ENCODE results near the gene PIH1D2. TPM values are rescaled to one million over a fixed set of nuclear protein-coding genes. Genes with fewer than 3 reads are reported as not detected.

Gene PIH1D2
- total and polyA plus RNA-seq, 9 of the 15 experiments (the other 6 are each of a cell fraction or from before 2014, with no cell fraction given), result 1.5 to 5.4 (median 3.0) TPM

- TF ChIP-seq ZBTB11 (CRISPR knock-in tag; IDR thresholded peaks at IDR 0.05), result peak; percentile 98 to 99 (median 99)
- no peak for TF ChIP-seq HNRNPL (IDR thresholded peaks at IDR 0.05; ENCODE audit: low read depth, low read length)
- TF ChIP-seq NFE2L1 (tag; IDR thresholded peaks at IDR 0.05; ENCODE audit: borderline replicate concordance, low read depth), result no peak
- TF ChIP-seq USF1 (CRISPR knock-in tag; IDR thresholded peaks at IDR 0.05), result 0 out of 2 replicates have a peak, but pooled peaks have one; percentile 40
- TF ChIP-seq KDM5B (IDR thresholded peaks at IDR 0.05; ENCODE audit: insufficient replicate concordance, low read depth, low read length), result peak; percentile 84
- peak; percentile 35; the same call in 1 of the 2 replicates for TF ChIP-seq NCOR1 (IDR thresholded peaks at IDR 0.05)
- peak; percentile 7; the same call in 1 of the 2 replicates for TF ChIP-seq ZNF583 (CRISPR knock-in tag; IDR thresholded peaks at IDR 0.05)
- TF ChIP-seq UBTF (IDR thresholded peaks at IDR 0.05; ENCODE audit: borderline replicate concordance in 1 of 2, low read depth in 2 of 2, low read length in 2 of 2), result 0 out of 4 replicates have a peak, but pooled peaks of 1 of the 2 experiments have one; percentile 47
- no peak for TF ChIP-seq ETV6 (IDR thresholded peaks at IDR 0.05; ENCODE audit: borderline replicate concordance in 1 of 2, low read depth in 2 of 2, low read length in 1 of 2)
- TF ChIP-seq ETV6 (CRISPR knock-in tag; IDR thresholded peaks at IDR 0.05; ENCODE audit: borderline replicate concordance), result no peak
- peak; percentile 88 for TF ChIP-seq ATF7 (IDR thresholded peaks at IDR 0.05)
These were observed at the start of gene PIH1D2, which contains the start of gene NKAPD1 (continued) for GRCh38 chr11:112073941-112074811.
